ENCODE data around the gene CA10.

DNA sequence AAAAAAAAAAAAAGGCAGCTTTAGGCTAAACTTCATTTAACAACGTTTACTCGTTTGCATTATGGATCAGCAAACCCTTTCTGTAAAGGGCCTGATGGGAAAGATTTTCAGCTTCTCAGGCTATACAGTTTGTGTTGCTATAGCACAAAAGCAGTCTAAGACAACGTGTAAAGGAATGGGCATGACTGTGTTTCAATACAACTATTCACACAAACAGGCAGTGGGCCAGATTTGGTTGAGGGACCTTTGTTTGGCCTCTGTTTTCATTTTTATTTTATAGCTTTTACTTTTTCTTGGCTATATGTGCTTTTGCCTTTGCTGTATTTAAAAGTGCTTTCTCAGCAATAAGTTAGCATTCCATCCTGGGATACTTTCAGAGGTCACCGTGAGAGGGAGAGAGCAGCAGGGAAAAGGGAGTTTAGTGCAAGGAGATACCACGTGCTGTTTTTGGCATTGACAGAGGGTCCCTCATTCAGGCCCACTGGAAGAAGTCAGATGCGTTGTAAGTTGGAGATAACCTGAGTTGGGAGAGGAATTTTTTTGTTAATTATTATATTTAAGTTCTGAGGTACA lies 562.6 kb downstream of the CA10 start:
- TF ChIP-seq, protein P1, sequence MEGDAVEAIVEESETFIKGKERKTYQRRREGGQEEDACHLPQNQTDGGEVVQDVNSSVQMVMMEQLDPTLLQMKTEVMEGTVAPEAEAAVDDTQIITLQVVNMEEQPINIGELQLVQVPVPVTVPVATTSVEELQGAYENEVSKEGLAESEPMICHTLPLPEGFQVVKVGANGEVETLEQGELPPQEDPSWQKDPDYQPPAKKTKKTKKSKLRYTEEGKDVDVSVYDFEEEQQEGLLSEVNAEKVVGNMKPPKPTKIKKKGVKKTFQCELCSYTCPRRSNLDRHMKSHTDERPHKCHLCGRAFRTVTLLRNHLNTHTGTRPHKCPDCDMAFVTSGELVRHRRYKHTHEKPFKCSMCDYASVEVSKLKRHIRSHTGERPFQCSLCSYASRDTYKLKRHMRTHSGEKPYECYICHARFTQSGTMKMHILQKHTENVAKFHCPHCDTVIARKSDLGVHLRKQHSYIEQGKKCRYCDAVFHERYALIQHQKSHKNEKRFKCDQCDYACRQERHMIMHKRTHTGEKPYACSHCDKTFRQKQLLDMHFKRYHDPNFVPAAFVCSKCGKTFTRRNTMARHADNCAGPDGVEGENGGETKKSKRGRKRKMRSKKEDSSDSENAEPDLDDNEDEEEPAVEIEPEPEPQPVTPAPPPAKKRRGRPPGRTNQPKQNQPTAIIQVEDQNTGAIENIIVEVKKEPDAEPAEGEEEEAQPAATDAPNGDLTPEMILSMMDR (IDR thresholded peaks at IDR 0.05), result no peak
- no peak for TF ChIP-seq POLR2A (IDR thresholded peaks at IDR 0.05)
